ENCODE data around the gene MAP3K19.
"Not testable (repeated sequence)": the region's sequence is repeated elsewhere in the genome, so short reads cannot be mapped to it uniquely, and the experiment has no call there.

MAP3K19 gene

GRCh38 chr2:135064149-135064548 lies 16.9 kb upstream of the MAP3K19 start:
- H3K4me1 Mint-ChIP-seq (ENCODE audit: low read depth) = peaks cover 24% of the 10 kb centered on the region
- H3K27me3 Mint-ChIP-seq = no peaks in the 10 kb centered on the region
- intact Hi-C loops (cut with micrococcal nuclease) = no loop called here
- peak overlapping the region; percentile 50 for H3K27ac Mint-ChIP-seq
- H3K9me3 Mint-ChIP-seq = no peaks in the 10 kb centered on the region
- no peak overlapping the region for H3K4me3 Mint-ChIP-seq
- H3K36me3 Mint-ChIP-seq (ENCODE audit: low read depth) = peaks cover 65% of the 10 kb centered on the region

- H3K36me3 Mint-ChIP-seq (ENCODE audit: low read depth) = peaks cover 69% of the 10 kb centered on the region
- H3K4me1 Mint-ChIP-seq (ENCODE audit: low read depth) = peaks cover 24% of the 10 kb centered on the region
- H3K27me3 Mint-ChIP-seq = no peaks in the 10 kb centered on the region
- peak overlapping the region; percentile 50 for H3K27ac Mint-ChIP-seq
- no peaks in the 10 kb centered on the region for H3K9me3 Mint-ChIP-seq
- intact Hi-C loops (cut with micrococcal nuclease) = no loop called here
- H3K4me3 Mint-ChIP-seq = peak overlapping the region; percentile 13
Measured at GRCh38 chr2:135063210-135063609, 16.0 kb upstream of the MAP3K19 start.

DNA sequence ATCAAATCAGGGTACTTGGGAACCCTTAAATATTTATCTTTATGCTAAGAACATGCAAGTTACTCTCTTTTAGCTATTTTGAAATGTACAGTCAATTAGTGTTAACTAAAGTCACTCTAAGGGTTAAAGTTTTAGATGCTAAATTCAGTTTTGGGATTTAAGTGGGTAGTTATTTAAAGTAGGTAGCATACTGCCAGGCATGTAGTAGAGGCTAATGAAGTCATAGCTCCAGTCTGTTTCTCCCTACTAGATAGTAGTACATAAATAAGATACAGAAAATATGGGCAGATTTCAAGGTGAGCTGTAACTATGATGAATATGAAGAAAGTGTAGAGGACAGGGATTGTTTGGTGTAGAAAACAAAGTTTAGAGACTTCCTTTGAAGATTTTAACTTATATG lies 12.3 kb upstream of the MAP3K19 start:
- H3K4me3 Mint-ChIP-seq = no peak overlapping the region
- peaks cover 34% of the 10 kb centered on the region for H3K4me1 Mint-ChIP-seq (ENCODE audit: low read depth)
- intact Hi-C loops (cut with micrococcal nuclease) = loop anchor here (10.0 kb wide), 1 partner anchor 145 kb away; the partner anchor contains the start of gene CCNT2
- H3K9me3 Mint-ChIP-seq = no peaks in the 10 kb centered on the region
- H3K27me3 Mint-ChIP-seq = no peaks in the 10 kb centered on the region
- no peak overlapping the region for H3K27ac Mint-ChIP-seq
- H3K36me3 Mint-ChIP-seq (ENCODE audit: low read depth) = peaks cover 68% of the 10 kb centered on the region

- Mint-ChIP-seq H3K9me3 (no peaks in the 10 kb centered on the region), H3K4me1 (ENCODE audit: low read depth) (peaks cover 31% of the 10 kb centered on the region), H3K27me3 (no peaks in the 10 kb centered on the region), H3K27ac (no peak overlapping the region), H3K4me3 (no peak overlapping the region), H3K36me3 (ENCODE audit: low read depth) (peaks cover 60% of the 10 kb centered on the region)
- intact Hi-C loops (cut with micrococcal nuclease) = loop anchor here (10.0 kb wide), 1 partner anchor 142 kb away; the partner anchor contains the start of gene CCNT2
Measured at GRCh38 chr2:135056790-135057189, 9.5 kb upstream of the MAP3K19 start.

DNA sequence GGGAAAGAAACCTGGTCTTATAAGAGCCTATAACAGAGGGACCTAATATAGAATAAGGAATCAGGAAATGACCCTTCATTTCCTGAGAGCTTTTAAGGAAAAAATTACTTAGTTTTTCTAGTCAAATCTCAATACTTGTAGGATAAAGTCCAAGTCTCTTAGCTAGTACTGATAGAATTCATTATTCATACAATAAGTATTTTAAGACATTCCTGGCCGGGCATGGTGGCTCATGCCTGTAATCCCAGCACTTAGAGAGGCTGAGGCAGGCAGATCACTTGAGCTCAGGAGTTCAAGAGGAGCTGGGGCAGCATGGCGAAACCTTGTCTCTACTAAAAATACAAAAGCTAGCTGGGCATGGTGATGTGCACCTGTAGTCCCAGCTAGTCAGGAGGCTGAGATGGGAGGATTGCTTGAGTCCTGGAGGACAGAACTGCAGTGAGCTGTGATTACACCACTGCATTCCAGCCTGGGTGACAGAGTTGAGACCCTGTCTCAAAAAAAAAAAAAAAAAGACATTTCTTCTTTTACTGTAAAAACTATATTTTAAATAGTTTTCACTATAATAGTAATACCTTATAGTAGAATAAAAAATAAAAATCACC lies 8.0 kb upstream of the MAP3K19 start:
- Mint-ChIP-seq H3K27ac (no peak overlapping the region), H3K4me1 (ENCODE audit: low read depth) (peaks cover 28% of the 10 kb centered on the region)

DNA sequence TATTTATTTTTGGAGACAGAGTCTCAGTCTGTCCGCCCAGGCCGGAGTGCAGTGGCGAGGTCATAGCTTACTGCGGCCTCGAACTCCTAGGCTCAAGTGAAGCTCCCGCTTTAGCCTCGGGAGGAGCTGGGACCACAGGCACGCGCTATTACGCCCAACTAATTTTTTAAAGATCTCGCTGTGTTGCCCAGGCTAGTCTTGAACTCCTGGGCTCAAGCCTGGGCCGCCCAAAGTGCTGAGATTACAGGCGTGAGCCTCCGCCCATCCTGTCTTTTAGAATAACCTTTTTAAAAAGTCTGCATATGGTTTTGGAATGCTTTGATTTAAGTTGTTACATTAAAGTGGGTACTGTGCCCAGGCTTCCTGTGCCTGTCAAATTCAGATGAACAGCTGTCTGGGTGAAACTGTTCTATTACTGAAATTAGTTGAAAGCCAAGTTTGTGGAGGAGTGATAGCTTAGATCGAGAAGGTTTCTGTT lies 5.8 kb upstream of the MAP3K19 start:
- peak overlapping the region; percentile 100 for H3K27ac Mint-ChIP-seq
- H3K27me3 Mint-ChIP-seq = no peaks in the 10 kb centered on the region
- H3K36me3 Mint-ChIP-seq (ENCODE audit: low read depth) = peaks cover 32% of the 10 kb centered on the region
- peaks cover 28% of the 10 kb centered on the region for H3K4me1 Mint-ChIP-seq (ENCODE audit: low read depth)
- no peaks in the 10 kb centered on the region for H3K9me3 Mint-ChIP-seq
- peak overlapping the region; percentile 96 for H3K4me3 Mint-ChIP-seq
- intact Hi-C loops (cut with micrococcal nuclease) = loop anchor here (1.0 to 10.0 kb wide), 5 partner anchors 64 to 688 kb away; partner anchors contain the start of genes CCNT2, R3HDM1, UBXN4 and ZRANB3

More for the DNA sequence above, 8.0 kb upstream of the MAP3K19 start:
- no peak overlapping the region for H3K4me3 Mint-ChIP-seq
- peaks cover 48% of the 10 kb centered on the region for H3K36me3 Mint-ChIP-seq (ENCODE audit: low read depth)
- no peaks in the 10 kb centered on the region for H3K9me3 Mint-ChIP-seq
- intact Hi-C loops (cut with micrococcal nuclease) = loop anchor here (10.0 kb wide), 1 partner anchor 140 kb away; the partner anchor contains the start of gene CCNT2
- H3K27me3 Mint-ChIP-seq = no peaks in the 10 kb centered on the region

DNA sequence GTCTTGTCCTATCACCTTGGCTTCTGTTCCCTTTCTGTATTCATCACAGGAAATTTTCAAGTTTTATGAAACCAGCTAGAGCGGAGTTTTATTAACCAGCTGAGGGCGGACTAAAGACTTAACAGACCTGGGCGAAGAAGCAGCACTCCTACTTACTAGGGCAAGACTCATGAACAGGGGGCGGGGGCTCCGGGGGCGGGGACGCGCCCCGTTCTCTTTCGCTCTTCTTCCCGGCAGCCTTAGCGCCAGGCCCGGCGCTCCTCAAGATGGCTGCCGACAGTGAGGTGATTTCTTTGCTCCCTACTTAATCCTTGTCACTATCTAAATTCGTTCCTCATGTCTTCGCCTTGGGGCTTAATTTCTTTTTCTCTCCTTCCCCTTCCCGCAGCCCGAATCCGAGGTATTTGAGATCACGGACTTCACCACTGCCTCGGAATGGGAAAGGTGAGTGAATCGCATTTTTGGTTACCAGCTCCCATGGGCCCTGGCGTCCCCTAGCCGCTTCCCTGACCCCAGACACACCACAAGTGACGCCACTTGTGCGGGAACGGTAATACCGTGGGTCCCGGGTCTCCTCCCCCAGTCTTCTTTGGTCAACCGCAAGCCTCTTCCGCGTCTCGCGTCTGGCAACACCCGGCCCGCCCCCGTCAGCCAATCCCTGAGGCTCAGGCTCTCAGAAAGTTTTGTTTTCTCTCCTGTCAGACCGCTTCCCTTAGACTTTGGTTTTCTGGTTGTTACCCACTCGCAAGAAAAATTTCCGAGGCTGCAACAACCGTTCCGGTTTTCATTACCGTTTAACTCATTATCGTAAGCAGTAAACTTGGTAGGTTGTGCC lies 5.0 kb upstream of the MAP3K19 start, which contains the start of gene RAB3GAP1:
Gene RAB3GAP1, plus strand, starts transcription at position 251 of the 835 bp plus-strand sequence. Its CDS starts 16 bp downstream, at position 267.
- Mint-ChIP-seq H3K27me3 (no peaks in the 10 kb centered on the region), H3K9me3 (no peaks in the 10 kb centered on the region), H3K27ac (peak within 1 kb of the TSS; percentile 100), H3K36me3 (ENCODE audit: low read depth) (peaks cover 32% of the 10 kb centered on the region), H3K4me3 (peak within 1 kb of the TSS; percentile 96), H3K4me1 (ENCODE audit: low read depth) (peaks cover 28% of the 10 kb centered on the region)
- intact Hi-C loops (cut with micrococcal nuclease) = loop anchor here (1.0 to 10.0 kb wide), 5 partner anchors 65 to 689 kb away; partner anchors contain the start of genes CCNT2, R3HDM1, UBXN4 and ZRANB3

DNA sequence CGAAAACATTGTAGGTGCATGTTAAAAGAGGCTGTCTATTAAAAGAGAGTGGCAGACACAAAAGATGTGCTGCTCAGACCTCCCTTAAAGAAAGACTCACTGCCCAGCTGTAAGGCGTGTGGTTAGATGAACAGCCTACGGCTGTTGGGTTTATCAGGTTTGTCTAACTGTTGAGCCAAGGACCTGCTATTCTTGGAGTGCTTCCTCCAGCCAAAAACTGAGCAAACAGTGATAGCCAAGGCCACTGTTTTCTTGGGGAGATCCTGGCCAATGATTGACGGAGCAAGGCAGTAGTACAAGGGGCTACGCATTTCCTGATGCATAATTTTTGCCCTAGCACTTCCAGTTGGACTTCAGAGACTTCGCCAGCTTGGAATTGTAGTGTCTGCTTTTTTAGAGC lies 3.4 kb upstream of the MAP3K19 start:
- intact Hi-C loops (cut with micrococcal nuclease) = loop anchor here (5.0 to 10.0 kb wide), 3 partner anchors 67 to 136 kb away; partner anchors contain the start of gene CCNT2
- H3K36me3 Mint-ChIP-seq (ENCODE audit: low read depth) = peaks cover 18% of the 10 kb centered on the region
- H3K4me3 Mint-ChIP-seq = no peak overlapping the region

GRCh38 chr2:135050132-135050531 lies 2.9 kb upstream of the MAP3K19 start:
- H3K4me3 Mint-ChIP-seq = no peak overlapping the region
- no peak overlapping the region for H3K27ac Mint-ChIP-seq
- intact Hi-C loops (cut with micrococcal nuclease) = loop anchor here (5.0 to 10.0 kb wide), 3 partner anchors 67 to 135 kb away; partner anchors contain the start of gene CCNT2
- peaks cover 18% of the 10 kb centered on the region for H3K4me1 Mint-ChIP-seq (ENCODE audit: low read depth)
- peaks cover 18% of the 10 kb centered on the region for H3K36me3 Mint-ChIP-seq (ENCODE audit: low read depth)
- peaks cover 1% of the 10 kb centered on the region for H3K27me3 Mint-ChIP-seq
- no peaks in the 10 kb centered on the region for H3K9me3 Mint-ChIP-seq

More for the DNA sequence above, 3.4 kb upstream of the MAP3K19 start:
- peaks cover 21% of the 10 kb centered on the region for H3K4me1 Mint-ChIP-seq (ENCODE audit: low read depth)
- no peaks in the 10 kb centered on the region for H3K9me3 Mint-ChIP-seq
- H3K27ac Mint-ChIP-seq = no peak overlapping the region
- peaks cover 1% of the 10 kb centered on the region for H3K27me3 Mint-ChIP-seq

GRCh38 chr2:135048122-135048521 lies 875 bp upstream of the MAP3K19 start:
- Mint-ChIP-seq H3K4me3 (no peak overlapping the region), H3K27me3 (peaks cover 5% of the 10 kb centered on the region), H3K4me1 (ENCODE audit: low read depth) (peaks cover 2% of the 10 kb centered on the region), H3K27ac (no peak overlapping the region), H3K36me3 (ENCODE audit: low read depth) (peaks cover 9% of the 10 kb centered on the region), H3K9me3 (no peaks in the 10 kb centered on the region)
- intact Hi-C loops (cut with micrococcal nuclease) = no loop called here

- intact Hi-C loops (cut with micrococcal nuclease) = loop anchor here (5.0 kb wide), 1 partner anchor 36 kb away; no protein-coding TSS in a partner anchor
- Mint-ChIP-seq H3K4me1 (ENCODE audit: low read depth) (no peaks in the 10 kb centered on the region), H3K4me3 (no peak overlapping the region), H3K9me3 (no peaks in the 10 kb centered on the region), H3K27ac (no peak overlapping the region), H3K27me3 (peaks cover 5% of the 10 kb centered on the region), H3K36me3 (ENCODE audit: low read depth) (no peaks in the 10 kb centered on the region)
Measured at GRCh38 chr2:135043345-135043744, 3.9 kb downstream of the MAP3K19 start.

GRCh38 chr2:135037831-135038230 lies 9.4 kb downstream of the MAP3K19 start:
- H3K27ac Mint-ChIP-seq = no peak overlapping the region
- peaks cover 1% of the 10 kb centered on the region for H3K27me3 Mint-ChIP-seq
- no peaks in the 10 kb centered on the region for H3K4me1 Mint-ChIP-seq (ENCODE audit: low read depth)
- intact Hi-C loops (cut with micrococcal nuclease) = no loop called here
- no peaks in the 10 kb centered on the region for H3K9me3 Mint-ChIP-seq
- H3K4me3 Mint-ChIP-seq = no peak overlapping the region
- H3K36me3 Mint-ChIP-seq (ENCODE audit: low read depth) = no peaks in the 10 kb centered on the region

DNA sequence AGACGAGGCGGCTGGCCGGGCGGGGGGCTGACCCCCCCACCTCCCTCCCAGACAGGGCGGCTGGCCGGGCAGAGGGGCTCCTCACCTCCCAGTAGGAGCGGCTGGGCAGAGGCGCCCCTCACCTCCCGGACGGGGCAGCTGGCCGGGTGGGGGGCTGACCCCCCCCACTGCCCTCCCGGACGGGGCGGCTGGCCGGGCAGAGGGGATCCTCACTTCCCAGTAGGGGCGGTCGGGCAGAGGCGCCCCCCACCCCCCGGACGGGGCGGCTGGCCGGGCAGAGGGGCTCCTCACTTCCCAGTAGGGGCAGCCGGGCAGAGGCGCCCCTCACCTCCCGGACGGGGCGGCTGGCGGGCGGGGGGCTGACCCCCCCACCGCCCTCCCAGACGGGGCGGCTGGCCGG lies 14.0 kb downstream of the MAP3K19 start:
- H3K4me3 Mint-ChIP-seq; H3K9me3 Mint-ChIP-seq; H3K27me3 Mint-ChIP-seq; intact Hi-C loops (cut with micrococcal nuclease); H3K4me1 Mint-ChIP-seq (ENCODE audit: low read depth); H3K36me3 Mint-ChIP-seq (ENCODE audit: low read depth); H3K27ac Mint-ChIP-seq: not testable (repeated sequence)

GRCh38 chr2:135030826-135031225 lies 16.4 kb downstream of the MAP3K19 start:
- Mint-ChIP-seq H3K9me3 (no peaks in the 10 kb centered on the region), H3K4me3 (no peak overlapping the region), H3K36me3 (ENCODE audit: low read depth) (no peaks in the 10 kb centered on the region), H3K27me3 (peaks cover 4% of the 10 kb centered on the region), H3K4me1 (ENCODE audit: low read depth) (no peaks in the 10 kb centered on the region), H3K27ac (no peak overlapping the region)
- intact Hi-C loops (cut with micrococcal nuclease) = no loop called here

All from dendritic cell treated with granulocyte-macrophage colony-stimulating factor and Interleukin-4, amounts not matched to agents 40 ng/mL and 50 ng/mL, for 4 days (primary cell).